GM18507 (cell line): ENCODE results near the gene GALNT16.
"Not testable (repeated sequence)": the region's sequence is repeated elsewhere in the genome, so short reads cannot be mapped to it uniquely, and the experiment has no call there.

Experiments
- DNase-seq: peaks from one replicate; pipeline ENCODE4 v3.0.0; 2011; ENCODE audit warnings: low read depth; ENCODE audit not compliant: insufficient read length; ENCODE audit errors: extremely low spot score
- FAIRE-seq: peaks from 2 replicates; lab custom pipeline; 2011; peaks lifted over from hg19 to GRCh38; lab: Jason Lieb, UNC

Gene GALNT16

DNA sequence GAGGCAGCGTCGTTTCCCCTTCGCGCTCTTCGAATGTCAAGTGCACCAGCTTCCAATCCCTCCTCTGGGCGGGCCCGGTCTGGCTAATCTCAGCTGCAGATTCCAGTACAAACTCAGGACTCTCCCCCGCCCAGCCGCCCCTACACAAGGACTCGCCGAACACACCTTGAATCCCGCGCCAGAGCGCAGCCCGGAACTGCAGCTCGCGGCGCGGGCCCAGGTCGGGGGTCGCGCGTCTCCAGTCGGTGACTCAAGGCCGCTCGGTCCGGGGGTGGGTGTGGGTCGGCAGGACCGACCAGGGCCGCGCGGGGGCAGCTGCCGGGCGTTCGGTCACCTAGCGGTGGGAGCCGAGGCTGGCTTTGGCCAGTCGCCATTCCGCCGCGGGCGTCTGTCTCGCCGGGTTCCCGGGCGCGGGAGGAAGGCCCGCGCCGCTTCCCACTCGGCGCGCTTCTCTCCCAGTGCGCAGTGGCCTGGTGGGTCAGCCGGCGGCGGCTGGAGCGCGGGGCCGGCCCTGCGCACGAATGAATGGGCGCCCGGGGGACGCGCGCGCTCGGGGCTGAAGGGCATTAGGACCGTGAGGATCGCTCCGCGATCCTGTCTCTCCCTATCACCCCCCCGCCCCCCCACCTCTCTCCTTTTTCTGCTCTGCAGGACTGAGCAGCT lies at the start of gene GALNT16:
Gene GALNT16 (plus strand): TSS at position 632 of the 663 bp plus-strand sequence. CDS start 133 bp downstream, outside the sequence.
- DNase-seq (no peak), FAIRE-seq (no peak)

DNA sequence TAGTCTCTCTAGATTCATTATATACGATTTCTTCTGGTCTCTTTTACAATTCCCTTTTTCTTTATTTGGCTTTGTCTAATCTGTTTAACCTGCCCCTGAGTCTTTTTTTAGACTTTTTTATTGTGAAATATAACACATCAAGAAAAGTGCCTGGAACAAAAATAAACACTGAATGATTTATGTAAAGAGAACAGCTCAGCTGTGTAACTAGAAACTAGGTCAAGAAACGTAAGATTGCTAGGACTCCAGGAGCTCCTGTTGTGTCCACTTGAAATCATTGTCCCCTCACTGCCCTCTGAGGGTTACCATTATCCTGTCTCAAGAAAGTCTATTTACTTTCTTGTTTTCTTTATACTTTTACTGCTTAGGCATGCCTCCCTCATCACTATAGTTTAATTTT lies 45.6 kb upstream of the GALNT16 start:
- DNase-seq = no peak
- FAIRE-seq = no peak

- DNase-seq, FAIRE-seq: not testable (repeated sequence)
These were observed 42.3 kb upstream of the GALNT16 start for GRCh38 chr14:69217663-69218062.

DNA sequence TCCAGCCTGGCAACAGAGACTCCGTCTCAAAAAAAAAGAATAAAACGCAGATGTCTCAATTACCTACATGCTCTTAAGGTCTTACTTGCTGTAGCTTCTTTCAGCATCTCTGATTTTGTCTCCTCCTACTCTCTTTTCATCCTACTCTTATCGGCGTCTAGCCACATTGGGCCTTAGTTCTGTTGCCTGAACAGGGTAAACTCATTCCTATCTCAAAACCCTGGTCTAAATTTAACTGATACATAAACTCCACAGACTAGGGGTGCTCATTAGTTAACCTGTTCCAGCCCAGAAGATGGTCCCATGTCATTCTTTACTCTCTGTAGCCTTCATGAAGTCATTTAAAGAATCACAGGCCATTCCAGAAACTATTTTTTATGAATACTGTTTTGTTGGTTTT lies 35.0 kb upstream of the GALNT16 start:
- DNase-seq = no peak
- FAIRE-seq = no peak

GRCh38 chr14:69226178-69226577 lies 33.8 kb upstream of the GALNT16 start:
- no peak for FAIRE-seq
- DNase-seq = no peak

DNA sequence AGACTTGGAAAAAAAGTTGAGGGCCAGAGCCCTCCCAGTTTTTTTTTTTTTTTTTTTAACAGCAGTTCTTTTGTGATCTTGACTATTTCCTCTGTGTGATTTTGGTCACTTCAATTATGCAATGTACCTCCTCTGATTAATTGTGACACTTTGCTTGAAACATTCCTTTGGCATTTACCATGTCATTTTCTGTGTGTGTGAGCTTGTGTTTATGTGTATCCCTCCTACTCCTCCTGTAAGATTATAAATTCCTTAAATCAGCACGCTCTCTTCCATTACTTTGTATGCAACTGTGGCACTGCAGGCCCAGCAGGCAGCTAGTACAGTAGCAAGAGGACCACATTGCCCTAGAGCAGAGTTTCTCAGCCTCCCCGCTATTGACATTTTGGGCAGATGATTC lies 33.2 kb upstream of the GALNT16 start:
- DNase-seq (no peak), FAIRE-seq (no peak)

- no peak for DNase-seq
- no peak for FAIRE-seq
These were observed 28.5 kb upstream of the GALNT16 start for GRCh38 chr14:69231486-69231885.

DNA sequence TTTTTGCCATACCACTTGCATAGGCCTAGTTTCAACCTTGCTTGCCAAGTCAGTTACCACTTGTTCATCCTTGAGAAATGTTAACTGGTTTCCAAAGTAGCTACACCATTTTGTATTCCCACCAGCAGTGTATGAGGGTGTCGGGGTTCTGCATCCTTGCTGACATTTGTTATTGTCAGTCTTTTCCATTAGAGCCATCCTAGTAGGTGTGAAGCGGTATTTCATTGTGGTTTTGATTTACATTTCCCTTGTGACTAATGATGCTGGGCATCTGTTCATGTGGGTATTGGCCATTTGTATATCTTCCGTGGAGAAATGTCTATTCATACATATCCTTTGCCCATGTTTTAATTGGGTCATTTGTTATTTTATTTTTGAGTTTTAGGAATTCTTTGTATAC lies 27.6 kb upstream of the GALNT16 start:
- no peak for FAIRE-seq
- no peak for DNase-seq

GRCh38 chr14:69234106-69234505 lies 25.9 kb upstream of the GALNT16 start:
- FAIRE-seq (no peak), DNase-seq (no peak)

- DNase-seq (no peak), FAIRE-seq (no peak)
These were observed 24.2 kb upstream of the GALNT16 start for GRCh38 chr14:69235708-69236107.

DNA sequence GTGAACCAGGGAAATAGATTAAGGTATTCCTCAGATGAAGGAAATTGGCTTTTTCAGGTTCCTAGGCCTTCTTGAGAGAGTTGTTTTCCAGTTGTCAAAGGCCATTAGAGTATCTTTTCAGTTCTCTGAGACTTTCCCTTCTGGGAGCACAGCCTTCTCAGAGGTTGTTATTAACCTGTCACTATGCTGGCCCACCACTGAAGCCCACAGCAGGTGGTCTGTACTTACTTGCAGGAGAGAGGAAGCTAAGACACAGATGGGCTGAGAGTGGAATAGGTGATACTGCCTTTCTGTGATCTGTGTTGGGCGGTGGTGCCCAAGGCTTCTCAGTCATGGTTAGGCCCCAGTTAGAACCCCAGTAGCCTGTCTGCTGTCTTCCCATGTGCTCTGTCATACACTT lies 22.8 kb upstream of the GALNT16 start:
- FAIRE-seq (no peak), DNase-seq (no peak)

GRCh38 chr14:69237584-69237983 lies 22.4 kb upstream of the GALNT16 start:
- DNase-seq (no peak), FAIRE-seq (no peak)

DNA sequence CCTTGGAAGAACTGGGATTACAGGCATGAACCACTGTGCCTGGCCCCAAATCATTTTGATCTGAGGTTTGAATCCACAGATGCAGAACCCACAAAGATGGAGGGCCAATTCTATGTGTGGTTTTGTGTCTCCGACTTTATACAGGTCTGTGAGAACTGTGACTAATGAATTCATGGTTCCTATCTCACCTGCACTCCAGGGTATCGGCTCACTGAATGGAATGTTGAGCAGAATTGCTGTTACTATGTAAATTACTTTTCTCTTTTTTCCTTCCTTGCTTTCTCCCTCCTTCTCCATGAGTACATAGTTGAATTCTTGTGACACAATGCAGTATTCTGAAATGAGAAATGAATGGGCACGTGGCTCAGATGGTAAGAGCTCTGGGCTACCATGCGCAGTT lies 21.1 kb upstream of the GALNT16 start:
- DNase-seq (no peak), FAIRE-seq (no peak)

- no peak for DNase-seq
These were observed 19.3 kb upstream of the GALNT16 start for GRCh38 chr14:69240527-69241173.

DNA sequence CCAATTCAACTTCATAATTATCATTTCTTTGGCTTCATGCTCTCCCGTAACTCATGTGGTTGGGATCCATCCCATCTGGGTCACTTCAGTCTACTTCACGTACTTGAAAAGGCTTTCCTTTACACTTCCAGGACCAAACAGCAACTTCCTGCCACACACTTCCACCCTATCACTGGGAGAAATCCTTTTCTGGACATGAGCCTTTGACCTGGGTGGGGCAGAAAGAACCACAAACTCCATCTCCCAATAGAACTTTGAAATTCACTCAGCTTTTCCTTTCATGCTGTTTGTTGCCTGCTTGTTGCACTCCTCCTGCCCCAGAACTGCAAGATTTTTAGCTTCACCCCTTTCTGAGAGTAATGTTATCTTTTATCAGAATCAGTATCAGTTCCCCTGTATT lies 18.4 kb upstream of the GALNT16 start:
- DNase-seq = no peak
- no peak for FAIRE-seq

More at GRCh38 chr14:69240527-69241173, 19.3 kb upstream of the GALNT16 start:
- FAIRE-seq = no peak

DNA sequence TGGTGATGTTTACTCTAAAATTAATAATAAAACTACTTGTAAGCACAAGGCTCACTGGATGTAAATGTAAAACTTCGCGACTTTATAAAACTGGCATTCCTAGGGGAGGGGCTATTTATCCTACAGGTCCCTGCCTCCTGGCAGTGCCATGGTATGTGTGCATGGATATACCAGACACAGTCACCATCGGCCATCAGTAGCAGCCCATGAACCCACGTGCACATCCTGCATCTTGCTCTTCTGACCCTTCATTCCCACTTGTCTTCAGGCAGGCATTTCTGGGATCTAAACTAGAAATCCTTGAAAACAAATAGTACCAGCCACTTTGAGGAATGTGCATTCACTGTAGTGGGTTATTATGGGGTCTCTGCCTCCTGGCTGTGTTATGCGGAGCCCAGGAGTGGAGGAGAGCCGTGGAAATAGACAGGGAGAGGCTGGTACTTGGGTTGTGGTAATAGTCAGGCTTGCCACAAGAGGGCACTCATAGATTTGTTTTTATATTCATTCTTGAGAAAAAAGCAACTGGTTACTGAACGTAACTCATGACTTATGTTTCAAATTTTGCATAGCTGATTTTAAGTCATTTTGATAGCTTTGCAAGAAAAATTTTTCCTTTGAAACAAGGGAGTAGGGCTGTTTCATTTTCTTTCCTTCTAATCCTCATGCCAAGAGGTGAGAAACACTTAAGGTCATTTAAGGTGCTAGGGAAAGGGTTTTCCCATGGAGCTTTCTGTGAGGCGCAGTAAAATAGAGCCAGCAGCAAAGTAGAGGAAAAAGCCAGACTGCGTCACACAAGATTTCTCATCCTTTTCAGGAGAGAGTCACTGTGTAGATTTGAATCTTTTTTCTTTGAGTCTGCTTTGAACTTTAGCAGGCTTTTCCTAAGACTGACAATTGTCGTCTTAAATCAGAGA lies 17.4 kb upstream of the GALNT16 start:
- FAIRE-seq (peak; percentile 69), DNase-seq (no peak)

GRCh38 chr14:69244946-69245345 lies 15.0 kb upstream of the GALNT16 start:
- FAIRE-seq (no peak), DNase-seq (no peak)

GRCh38 chr14:69246331-69246730 lies 13.6 kb upstream of the GALNT16 start:
- FAIRE-seq (no peak), DNase-seq (no peak)

DNA sequence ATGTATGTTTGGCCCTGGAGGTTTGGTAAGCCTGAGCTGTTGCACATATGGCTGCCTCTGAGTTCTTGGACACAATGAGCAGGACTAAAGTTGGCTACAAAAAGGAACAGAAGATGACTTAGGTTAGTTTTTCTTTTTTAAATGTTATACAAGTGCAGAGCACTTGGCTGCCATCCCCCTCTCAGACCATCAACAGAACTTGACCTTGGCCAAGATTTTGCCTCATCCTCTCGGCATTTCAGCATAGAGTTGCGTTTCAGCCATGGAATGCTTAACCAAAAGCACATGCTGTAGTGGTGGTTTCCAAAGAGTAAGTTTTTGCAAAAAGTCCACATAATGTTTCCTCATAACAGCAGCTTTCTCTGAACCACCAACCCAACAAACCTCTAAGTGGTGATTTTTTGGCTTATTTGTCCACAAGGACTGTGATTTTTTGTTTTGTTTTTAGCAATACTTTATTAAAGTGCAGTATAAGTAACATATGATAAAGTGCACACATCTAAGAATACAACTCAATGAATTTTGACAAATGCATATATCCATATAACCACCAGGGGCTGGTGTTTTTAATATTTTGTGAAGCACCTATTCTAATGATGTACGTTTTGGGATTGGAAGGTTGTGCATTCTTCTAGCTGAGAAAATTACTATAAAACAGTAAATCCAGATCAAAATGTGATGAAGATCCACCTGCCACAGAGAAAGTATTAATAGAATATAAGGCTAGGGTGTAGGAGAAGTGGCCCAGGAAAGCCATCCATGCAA lies 12.1 kb upstream of the GALNT16 start:
- no peak for DNase-seq
- FAIRE-seq = no peak

DNA sequence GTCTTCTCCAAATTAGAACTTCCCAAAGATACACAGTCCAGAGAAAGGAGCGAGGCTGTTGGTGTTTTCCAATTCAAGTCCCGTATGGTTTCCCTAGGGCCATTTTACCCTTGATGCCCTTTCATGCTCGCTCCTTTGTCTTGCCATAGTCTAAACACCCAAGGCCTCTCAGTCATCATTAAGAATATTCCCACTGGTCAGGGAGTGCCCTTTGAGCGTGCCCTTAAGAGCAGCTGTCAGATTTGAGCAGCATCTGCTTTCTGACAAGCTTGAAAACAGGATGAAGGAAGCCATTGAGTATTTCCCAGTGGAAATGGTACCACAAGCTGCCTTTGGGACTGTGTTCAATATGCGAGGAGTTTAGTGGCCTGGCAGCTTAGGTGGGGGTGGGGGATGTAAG lies 10.4 kb upstream of the GALNT16 start:
- no peak for FAIRE-seq
- DNase-seq = no peak
